Measurements from ENCODE around the gene GRM1.

GRM1 gene

GRCh38 chr6:146100776-146101175 is 71.9 kb downstream of the GRM1 start:
- no peak for DNase-seq (ENCODE audit: low spot score)

GRCh38 chr6:146103416-146104072 is 74.7 kb downstream of the GRM1 start:
- DNase-seq (ENCODE audit: low spot score), result no peak

GRCh38 chr6:146106532-146106931 is 77.7 kb downstream of the GRM1 start:
- no peak for DNase-seq (ENCODE audit: low spot score)

- DNase-seq (ENCODE audit: low spot score), result no peak
These were observed 82.1 kb downstream of the GRM1 start for GRCh38 chr6:146110990-146111389.

GRCh38 chr6:146111881-146112450 is 83.1 kb downstream of the GRM1 start:
- no peak for DNase-seq (ENCODE audit: low spot score)

- no peak for DNase-seq (ENCODE audit: low spot score)
These were observed 84.3 kb downstream of the GRM1 start for GRCh38 chr6:146113084-146113623.

- no peak for DNase-seq (ENCODE audit: low spot score)
These were observed 94.8 kb downstream of the GRM1 start for GRCh38 chr6:146123616-146124015.

GRCh38 chr6:146127447-146128215 is 98.8 kb downstream of the GRM1 start:
- DNase-seq (ENCODE audit: low spot score), result no peak

GRCh38 chr6:146133866-146134265 is 105.0 kb downstream of the GRM1 start:
- no peak for DNase-seq (ENCODE audit: low spot score)

- DNase-seq (ENCODE audit: low spot score), result no peak
These were observed 106.3 kb downstream of the GRM1 start for GRCh38 chr6:146135167-146135566.

- DNase-seq (ENCODE audit: low spot score), result no peak
These were observed 118.0 kb downstream of the GRM1 start for GRCh38 chr6:146146836-146147235.

GRCh38 chr6:146149770-146150169 is 120.9 kb downstream of the GRM1 start:
- no peak for DNase-seq (ENCODE audit: low spot score)

GRCh38 chr6:146153040-146153758 is 124.3 kb downstream of the GRM1 start:
- DNase-seq (ENCODE audit: low spot score), result no peak

- no peak for DNase-seq (ENCODE audit: low spot score)
These were observed 125.3 kb downstream of the GRM1 start for GRCh38 chr6:146154197-146154596.

- no peak for DNase-seq (ENCODE audit: low spot score)
These were observed 132.8 kb downstream of the GRM1 start for GRCh38 chr6:146161664-146162063.

- no peak for DNase-seq (ENCODE audit: low spot score)
These were observed 141.0 kb downstream of the GRM1 start for GRCh38 chr6:146169872-146170271.

GRCh38 chr6:146177785-146178184 is 148.9 kb downstream of the GRM1 start:
- DNase-seq (ENCODE audit: low spot score), result no peak

- DNase-seq (ENCODE audit: low spot score), result no peak
These were observed 155.0 kb downstream of the GRM1 start for GRCh38 chr6:146183831-146184230.

- DNase-seq (ENCODE audit: low spot score), result no peak
These were observed 155.8 kb downstream of the GRM1 start for GRCh38 chr6:146184701-146185100.

GRCh38 chr6:146189131-146189530 is 160.3 kb downstream of the GRM1 start:
- no peak for DNase-seq (ENCODE audit: low spot score)

- no peak for DNase-seq (ENCODE audit: low spot score)
These were observed 161.7 kb downstream of the GRM1 start for GRCh38 chr6:146190581-146190980.

- DNase-seq (ENCODE audit: low spot score), result no peak
These were observed 162.3 kb downstream of the GRM1 start for GRCh38 chr6:146191166-146191565.
